Renal cortical epithelial cell (primary cell): ENCODE results near the gene CYRIA. TPM values are rescaled to one million over a fixed set of nuclear protein-coding genes. Genes with fewer than 3 reads are reported as not detected.

ENCODE experiments used
- DNase-seq: peaks from one replicate; pipeline ENCODE4 v3.0.0-alpha.2; 2011; ENCODE audit warnings: low read depth
- total RNA-seq: library from RNA; depleted of rRNA; stranded (reverse); fragments of >200 nt; gene quantifications from 2 replicates; pipeline ENCODE4 v1.2.3, GENCODE V29; 2014

CYRIA gene
- total RNA-seq, 1 donor from 2014 or later, result 9.2 TPM

DNA sequence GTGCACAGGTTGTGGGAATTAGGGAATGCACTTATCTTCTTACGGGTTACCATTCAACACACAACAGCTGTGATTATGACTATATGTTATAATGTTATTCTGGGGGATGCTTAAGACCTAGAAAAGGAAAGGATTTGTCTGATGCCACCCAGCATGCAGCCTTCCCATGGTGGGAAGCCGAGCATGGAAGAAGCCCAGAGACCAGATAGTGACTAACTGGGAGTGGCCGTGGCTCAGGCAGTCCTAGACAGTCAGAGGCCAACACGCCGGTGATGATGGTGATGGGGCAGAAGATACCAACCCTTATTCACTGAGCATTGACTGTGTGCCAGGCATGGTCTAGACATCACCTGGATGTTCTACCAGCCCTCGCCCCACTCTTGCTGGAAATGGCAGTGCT lies 35.9 kb downstream of the CYRIA start:
- no peak for DNase-seq

- DNase-seq, result no peak
Measured at GRCh38 chr2:16629044-16629443, 36.6 kb downstream of the CYRIA start.

DNA sequence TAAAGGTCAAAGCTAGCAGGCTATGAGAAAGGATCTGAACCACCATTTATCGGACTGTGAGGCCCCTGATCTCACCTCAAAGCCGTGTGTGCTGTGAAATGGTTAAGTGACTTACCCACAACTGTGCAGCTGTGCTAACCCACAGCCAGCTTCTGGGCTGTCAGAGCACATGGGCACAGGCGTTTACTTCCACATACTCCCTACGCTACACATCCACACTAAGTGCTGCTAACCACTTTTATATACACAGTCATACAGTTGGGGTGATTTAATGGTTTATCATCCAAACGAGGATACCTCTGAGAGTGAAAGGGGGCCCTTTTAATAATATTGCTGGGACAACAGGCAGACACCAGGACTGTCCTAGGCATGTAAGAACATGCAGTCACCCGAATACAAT lies 37.3 kb downstream of the CYRIA start:
- DNase-seq, result no peak

DNA sequence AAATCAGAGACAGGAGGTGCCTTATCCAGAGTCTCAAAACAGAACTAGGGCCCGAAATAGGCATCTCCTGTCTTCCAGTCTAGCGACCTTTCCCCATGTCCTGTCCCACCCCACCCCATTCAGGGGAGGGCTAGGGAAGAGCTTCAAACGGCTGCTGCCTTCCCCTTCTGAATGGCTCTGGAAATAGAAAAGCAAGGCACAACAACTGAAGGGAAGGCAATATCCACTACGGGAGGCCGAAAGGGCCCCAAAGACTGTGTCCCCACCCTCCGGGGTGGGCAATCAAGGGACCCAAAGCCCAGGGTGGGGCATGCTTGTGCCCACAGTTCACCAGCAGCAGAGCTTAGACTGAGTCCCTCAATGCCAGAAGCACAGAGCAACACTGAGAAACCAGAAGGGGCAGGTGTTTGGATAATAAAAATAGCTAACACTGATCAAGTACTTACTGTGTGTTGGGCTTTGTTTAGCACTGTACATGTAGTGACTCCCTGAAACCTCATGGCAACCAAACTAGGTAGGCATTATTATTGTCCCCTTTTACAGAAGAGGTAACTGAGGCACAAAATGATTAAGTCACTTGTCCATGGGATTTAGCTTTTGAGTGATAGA lies 38.5 kb downstream of the CYRIA start:
- DNase-seq, result no peak

DNA sequence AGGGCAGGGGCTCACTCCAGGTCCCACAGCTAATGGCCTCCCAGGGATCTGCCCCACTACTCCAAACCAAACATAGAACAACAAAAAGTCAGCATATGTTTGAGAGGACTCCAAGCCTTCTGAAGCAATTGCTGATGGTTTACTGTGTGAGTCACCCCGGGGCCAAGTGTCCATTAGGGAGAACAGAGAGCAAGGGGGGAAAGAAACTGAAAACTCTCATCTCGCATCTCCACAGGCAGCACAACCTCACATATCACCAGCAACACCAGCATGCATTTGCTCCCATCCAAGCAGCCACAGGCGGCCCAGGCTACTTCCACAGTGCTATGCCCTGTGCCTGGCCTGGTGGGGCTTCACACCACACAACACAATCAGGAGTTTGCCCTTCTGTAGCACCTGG lies 39.1 kb downstream of the CYRIA start:
- DNase-seq, result peak; percentile 79

GRCh38 chr2:16625759-16626158 lies 39.9 kb downstream of the CYRIA start:
- DNase-seq, result peak; percentile 83

DNA sequence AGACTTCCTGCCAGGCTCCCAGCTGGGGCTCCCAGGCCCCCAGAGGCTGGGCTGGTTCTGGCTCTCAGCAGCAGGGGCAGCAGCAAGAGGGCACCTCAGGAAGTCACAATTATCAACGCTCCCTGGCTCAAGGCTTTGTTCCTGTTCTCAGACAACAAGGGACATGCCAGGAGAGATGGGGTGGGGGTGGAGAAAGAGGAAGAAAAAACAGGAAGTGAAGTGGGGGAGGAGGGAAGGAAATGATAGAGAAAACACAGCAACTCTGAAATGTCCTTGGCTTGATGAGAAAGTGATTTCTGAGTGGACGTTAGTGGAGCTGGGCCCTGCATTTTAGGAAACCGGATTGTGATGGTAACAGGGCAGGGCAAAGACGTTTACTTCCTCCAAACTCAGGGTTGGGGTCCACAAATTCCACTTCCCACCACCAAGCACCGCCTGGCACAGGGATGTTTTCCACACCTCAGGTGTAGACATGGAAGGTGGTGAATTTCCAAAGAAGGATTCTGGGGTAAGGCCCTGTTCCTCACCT lies 40.4 kb downstream of the CYRIA start:
- DNase-seq, result no peak

GRCh38 chr2:16624436-16624780 lies 41.2 kb downstream of the CYRIA start:
- DNase-seq, result no peak

DNA sequence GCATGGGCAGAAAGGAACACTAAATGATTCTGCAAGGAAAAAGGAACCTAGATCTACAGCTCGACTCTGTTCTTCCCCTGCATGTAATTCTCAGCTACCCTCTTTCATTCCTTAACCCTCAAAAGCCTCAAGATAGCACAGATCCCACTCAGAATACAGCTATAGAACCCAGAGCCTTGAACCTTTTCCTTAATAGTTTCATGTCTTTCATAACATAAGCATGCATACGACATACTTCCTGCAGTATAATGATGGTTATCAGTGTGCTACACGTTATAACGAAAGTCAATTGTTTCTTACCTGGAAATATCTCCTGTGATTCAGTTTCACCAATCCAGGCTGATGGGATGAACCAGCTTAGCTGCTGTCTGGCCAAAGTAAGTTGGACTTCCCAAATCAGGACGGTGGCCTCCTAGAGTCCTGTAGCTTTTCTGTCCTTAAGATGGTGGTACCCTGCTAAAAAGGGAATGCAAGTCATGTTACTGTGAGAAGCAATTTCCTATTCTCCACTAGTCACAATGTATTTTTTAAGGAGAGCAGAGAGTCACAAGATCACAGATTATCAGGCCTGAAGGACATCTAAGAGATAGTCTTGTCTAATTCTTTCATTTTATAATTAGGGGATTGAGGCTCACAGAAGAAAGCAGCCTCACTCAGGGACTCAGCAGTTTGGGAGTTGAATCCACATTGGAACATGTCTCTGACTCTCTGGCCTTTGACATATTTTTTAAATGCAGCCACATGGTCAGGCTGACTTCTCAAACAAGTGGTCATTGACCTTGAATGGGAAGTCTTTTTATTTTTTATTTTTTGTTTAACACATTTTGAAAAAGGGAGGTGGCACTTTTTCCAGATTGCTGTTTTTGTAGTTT lies 41.8 kb downstream of the CYRIA start:
- no peak for DNase-seq

- DNase-seq, result peak; percentile 99
Measured at GRCh38 chr2:16623031-16623430, 42.6 kb downstream of the CYRIA start.

GRCh38 chr2:16622399-16622968 lies 43.1 kb downstream of the CYRIA start:
- DNase-seq, result peak; percentile 43

DNA sequence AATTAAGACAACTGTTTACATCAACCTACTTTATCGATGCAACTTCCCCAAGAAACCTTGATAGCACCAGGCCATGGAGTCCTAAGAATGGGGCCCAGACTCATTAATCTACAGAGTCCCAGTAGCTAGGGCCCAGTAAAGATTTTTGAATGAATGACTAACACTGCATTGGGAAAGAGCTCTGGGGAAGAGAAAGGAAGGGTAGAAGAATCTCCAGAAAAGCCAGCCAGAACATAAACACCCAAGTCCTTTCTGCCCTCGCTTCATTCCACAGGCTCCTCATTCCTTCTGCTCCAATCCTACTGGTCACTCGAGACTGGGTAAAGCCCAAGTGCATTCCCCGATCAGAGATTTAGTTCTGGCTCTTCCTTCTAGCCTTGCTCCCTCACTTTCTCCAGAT lies 44.3 kb downstream of the CYRIA start:
- DNase-seq, result peak; percentile 64

DNA sequence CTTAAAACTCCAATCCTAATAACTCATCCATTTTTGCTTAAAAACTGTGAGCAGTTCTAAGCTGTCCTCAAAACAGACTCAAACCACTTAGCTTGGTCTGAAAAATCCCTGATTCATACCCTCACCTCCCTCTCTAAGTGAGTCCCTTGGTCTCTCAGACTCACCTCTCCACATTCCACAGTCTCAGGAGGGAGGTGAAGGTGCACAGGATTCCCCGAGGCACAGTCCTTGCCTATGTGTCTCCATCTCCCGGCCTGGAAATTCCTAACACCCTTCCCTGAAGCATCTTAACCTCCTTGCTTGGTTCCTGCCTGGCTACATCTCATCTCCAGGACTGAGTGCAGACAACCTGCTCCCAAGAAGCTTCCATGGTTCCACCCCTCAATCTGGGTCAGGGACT lies 45.0 kb downstream of the CYRIA start:
- DNase-seq, result no peak

DNA sequence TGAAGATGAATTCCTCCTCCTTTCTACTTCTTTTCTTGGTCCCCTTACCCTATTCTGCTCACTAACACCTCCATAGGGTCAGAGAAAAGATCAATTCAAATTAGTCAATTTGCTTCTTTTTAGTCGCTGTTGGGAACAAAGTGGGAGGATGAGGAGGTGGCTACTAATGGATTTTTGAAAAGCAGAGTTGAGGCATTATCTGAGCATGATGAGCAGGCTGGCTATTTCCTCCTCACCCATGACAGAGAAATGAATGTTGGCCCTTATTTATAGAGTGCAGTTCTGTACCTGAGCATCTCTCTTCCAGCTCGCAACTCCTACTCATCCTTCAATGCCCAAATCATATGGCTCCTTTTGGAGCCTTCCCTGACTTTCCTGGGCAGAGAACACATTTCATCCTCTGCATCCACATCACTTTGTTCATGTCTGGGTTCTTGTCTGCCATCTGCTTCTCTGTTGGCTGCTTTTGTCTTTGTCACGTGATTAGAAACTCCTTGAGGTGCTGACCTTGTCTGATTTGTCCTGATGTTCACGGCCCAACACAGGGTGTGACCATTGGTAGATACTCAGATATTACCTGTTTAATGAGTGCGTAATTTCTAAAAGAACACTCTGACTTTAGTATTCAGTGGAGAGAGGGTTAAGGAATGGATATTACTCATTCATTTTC lies 45.9 kb downstream of the CYRIA start:
- DNase-seq, result no peak

DNA sequence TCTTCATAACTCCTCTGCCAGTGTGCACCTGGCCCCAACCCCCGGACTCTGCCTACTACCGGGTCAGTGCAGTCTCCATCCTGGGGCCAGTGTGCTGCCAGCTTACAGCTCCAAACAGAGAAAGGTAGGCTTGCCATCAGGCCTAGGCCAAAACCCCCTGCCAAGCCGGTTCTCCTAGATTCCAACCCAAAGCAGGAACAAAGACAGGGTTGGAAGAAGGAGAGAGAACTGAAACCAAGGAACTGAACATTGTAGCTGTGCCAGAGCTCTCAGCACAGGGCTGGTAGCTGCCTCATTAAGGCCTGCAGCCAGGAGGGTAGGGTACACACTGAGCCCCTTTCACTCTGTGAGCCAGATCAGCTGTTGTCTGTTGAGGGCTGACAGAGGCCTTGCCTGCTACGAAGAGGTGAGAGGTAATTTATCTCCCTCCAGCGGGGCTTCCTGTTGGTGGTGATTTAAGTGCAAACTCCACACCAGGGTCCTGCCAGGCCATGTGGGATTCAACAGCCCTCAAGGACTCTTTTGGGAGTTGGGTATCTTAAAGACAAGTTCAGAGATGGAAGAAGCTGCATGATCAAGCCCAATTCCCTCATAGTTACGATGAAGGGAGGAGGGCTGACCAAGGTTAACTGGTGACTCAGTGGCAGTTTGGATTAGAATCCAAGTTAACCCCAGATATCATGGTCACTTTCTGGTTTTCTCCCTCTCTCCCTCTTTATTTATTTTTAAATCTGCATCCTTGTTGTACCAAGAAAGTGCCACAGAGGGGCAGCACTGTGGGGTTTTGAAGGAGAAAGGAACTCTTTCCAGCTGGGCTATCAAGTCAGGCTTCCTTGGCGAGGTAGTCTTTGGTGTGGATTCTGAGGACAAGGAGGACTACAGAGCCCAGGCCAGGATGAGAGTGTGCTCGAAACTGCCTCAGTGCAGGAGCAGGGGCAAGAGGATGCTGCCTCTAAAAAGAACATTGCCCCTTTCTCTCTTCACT lies 48.1 kb downstream of the CYRIA start:
- peak; percentile 47 for DNase-seq
